ENCODE measurements around the gene EDN2.
A peak's percentile ranks its signal among the peaks of the same experiment; 100 is the strongest.

EDN2 gene

DNA sequence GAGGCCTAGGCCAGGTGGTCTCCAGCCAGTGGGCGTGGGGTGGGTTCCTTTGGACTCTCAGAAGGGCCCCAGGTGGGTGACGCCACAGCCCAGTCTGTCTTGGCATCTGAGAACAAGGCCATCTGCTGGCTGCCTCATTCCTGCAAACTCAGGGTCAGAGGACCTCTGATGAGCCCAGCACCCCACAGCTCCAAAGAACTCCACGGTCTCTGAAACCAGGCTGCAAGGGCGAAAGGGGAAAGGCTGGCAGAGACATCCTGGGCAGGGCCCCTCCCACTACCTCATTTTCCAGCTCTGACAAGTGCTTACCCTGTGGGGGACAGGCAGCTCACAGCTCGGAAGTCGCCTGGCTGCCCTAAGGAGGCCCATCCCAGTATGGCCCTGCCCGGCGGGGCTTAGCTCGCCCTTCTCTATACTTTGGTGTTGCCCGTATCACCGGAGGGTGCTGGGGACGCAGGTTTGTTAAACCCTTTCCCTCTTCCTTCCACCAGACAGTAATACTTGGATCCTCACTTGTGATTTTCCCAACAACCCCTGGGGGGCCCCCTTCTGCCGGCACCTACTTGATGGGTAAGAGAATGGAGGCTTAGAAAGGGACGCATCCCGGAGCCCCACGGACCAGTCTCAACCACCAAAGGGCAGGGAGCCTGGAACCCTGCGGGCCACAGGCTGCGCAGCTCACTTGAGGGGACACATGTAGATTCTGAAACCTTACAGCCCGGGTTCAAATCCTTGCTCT is 10.9 kb upstream of the EDN2 start:
- ATAC-seq, result no peak

DNA sequence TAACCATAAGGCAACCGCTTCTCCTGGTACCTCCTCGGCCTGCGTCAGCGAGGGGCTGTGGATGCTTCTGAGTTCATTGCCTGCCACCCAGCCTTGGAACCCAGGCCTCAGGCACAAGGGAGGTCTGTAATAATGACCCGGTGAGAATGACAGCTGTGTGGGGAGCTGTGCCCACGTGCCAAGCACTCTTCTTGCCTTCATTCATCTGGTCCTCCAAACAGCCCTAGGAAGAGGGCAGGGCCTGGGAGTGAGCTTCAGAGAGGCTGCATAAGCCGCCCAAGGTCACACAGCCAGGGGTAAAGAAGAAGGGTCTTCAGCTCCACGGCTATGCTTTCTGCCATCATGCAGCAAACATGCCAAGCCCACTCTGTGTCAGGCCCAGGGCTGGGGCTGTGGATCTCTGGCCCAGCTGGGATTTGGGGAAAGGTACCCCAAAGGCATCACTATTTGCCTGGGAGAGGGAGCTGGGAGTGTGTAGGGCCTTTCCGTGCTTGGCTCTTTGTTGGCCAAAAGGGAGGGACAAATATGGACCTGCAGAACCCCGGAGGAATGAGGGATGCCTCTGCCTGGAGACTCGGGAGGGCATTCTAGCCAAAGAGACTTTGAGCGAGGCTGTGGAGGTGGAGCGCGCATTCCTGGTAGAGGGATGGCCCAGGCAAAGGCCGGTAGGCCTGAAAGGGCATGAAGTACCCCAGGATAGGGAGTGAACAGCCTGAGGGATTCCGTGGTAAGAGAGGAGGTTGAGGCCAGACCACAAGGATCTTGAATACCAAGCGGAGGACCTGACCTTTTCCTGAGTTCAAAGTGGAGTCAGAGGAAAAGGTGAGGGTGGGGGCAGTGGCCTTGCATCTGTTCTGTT is 10.1 kb upstream of the EDN2 start:
- no peak for TF ChIP-seq BACH2 (CRISPR knock-in tag; IDR thresholded peaks at IDR 0.05; ENCODE audit: borderline replicate concordance)
- TF ChIP-seq ZFP3 (CRISPR knock-in tag; IDR thresholded peaks at IDR 0.05), result no peak
- TF ChIP-seq, protein P1, sequence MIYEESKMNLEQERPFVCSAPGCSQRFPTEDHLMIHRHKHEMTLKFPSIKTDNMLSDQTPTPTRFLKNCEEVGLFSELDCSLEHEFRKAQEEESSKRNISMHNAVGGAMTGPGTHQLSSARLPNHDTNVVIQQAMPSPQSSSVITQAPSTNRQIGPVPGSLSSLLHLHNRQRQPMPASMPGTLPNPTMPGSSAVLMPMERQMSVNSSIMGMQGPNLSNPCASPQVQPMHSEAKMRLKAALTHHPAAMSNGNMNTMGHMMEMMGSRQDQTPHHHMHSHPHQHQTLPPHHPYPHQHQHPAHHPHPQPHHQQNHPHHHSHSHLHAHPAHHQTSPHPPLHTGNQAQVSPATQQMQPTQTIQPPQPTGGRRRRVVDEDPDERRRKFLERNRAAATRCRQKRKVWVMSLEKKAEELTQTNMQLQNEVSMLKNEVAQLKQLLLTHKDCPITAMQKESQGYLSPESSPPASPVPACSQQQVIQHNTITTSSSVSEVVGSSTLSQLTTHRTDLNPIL (CRISPR knock-in tag; IDR thresholded peaks at IDR 0.05; ENCODE audit: low read depth), result no peak
- TF ChIP-seq ZFP30 (CRISPR knock-in tag; IDR thresholded peaks at IDR 0.05), result no peak
- TF ChIP-seq, protein P2, sequence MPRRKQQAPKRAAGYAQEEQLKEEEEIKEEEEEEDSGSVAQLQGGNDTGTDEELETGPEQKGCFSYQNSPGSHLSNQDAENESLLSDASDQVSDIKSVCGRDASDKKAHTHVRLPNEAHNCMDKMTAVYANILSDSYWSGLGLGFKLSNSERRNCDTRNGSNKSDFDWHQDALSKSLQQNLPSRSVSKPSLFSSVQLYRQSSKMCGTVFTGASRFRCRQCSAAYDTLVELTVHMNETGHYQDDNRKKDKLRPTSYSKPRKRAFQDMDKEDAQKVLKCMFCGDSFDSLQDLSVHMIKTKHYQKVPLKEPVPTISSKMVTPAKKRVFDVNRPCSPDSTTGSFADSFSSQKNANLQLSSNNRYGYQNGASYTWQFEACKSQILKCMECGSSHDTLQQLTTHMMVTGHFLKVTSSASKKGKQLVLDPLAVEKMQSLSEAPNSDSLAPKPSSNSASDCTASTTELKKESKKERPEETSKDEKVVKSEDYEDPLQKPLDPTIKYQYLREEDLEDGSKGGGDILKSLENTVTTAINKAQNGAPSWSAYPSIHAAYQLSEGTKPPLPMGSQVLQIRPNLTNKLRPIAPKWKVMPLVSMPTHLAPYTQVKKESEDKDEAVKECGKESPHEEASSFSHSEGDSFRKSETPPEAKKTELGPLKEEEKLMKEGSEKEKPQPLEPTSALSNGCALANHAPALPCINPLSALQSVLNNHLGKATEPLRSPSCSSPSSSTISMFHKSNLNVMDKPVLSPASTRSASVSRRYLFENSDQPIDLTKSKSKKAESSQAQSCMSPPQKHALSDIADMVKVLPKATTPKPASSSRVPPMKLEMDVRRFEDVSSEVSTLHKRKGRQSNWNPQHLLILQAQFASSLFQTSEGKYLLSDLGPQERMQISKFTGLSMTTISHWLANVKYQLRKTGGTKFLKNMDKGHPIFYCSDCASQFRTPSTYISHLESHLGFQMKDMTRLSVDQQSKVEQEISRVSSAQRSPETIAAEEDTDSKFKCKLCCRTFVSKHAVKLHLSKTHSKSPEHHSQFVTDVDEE (CRISPR knock-in tag; IDR thresholded peaks at IDR 0.05), result no peak
- no peak for TF ChIP-seq SNAI2 (CRISPR knock-in tag; IDR thresholded peaks at IDR 0.05)
- TF ChIP-seq ISL1 (CRISPR knock-in tag; IDR thresholded peaks at IDR 0.05), result no peak
- TF ChIP-seq GLIS3 (CRISPR knock-in tag; IDR thresholded peaks at IDR 0.05), result no peak

More for the DNA sequence above, 10.9 kb upstream of the EDN2 start:
- TF ChIP-seq ZC3H10 (CRISPR knock-in tag; IDR thresholded peaks at IDR 0.05), result no peak
- TF ChIP-seq, protein P1 (CRISPR knock-in tag; IDR thresholded peaks at IDR 0.05; ENCODE audit: low read depth), result no peak
- TF ChIP-seq ZNF565 (CRISPR knock-in tag; conservative IDR thresholded peaks at IDR 0.05; ENCODE audit: low read depth), result no peak
- TF ChIP-seq OSR1 (CRISPR knock-in tag; IDR thresholded peaks at IDR 0.05), result no peak

DNA sequence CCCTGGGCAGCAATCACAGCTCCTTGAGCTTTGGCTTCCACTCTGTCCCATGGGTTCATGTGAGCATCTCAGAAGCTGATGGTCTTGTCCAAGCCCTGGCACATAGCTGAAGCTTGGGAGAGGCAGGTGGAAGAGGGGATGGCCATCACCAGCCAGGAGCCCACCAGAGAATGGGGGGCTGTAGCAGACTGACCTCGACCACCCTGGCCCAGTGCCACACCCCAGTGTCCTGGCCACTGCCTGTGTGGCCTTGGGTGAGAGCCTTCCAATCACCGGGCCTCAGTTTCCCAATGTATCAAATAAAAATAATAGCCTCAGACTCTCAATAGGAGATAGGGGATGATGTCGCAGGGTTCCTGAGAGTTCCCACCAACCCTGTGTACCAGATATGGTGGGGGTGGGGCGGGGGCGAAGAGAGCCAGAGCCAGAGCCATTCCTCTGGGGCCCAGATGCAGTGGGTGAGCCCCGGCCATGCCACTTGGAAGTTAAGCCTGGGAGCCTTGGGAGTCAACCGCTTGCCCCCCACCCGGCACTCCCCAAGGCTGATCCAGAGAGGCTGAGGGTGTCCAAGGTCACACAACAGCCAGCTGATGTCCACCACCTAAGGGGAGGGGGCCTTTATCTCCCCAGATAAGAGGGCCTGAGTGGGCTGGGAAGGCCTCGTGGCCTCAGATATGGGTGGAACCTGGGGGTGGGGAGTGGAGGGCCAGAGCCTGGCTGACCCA is 9.3 kb upstream of the EDN2 start:
- ATAC-seq, result no peak
- TF ChIP-seq, protein P3, sequence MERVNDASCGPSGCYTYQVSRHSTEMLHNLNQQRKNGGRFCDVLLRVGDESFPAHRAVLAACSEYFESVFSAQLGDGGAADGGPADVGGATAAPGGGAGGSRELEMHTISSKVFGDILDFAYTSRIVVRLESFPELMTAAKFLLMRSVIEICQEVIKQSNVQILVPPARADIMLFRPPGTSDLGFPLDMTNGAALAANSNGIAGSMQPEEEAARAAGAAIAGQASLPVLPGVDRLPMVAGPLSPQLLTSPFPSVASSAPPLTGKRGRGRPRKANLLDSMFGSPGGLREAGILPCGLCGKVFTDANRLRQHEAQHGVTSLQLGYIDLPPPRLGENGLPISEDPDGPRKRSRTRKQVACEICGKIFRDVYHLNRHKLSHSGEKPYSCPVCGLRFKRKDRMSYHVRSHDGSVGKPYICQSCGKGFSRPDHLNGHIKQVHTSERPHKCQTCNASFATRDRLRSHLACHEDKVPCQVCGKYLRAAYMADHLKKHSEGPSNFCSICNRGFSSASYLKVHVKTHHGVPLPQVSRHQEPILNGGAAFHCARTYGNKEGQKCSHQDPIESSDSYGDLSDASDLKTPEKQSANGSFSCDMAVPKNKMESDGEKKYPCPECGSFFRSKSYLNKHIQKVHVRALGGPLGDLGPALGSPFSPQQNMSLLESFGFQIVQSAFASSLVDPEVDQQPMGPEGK (CRISPR knock-in tag; IDR thresholded peaks at IDR 0.05; ENCODE audit: borderline replicate concordance), result no peak
- TF ChIP-seq, protein P1 (CRISPR knock-in tag; IDR thresholded peaks at IDR 0.05; ENCODE audit: low read depth), result no peak
- TF ChIP-seq ZNF70 (CRISPR knock-in tag; IDR thresholded peaks at IDR 0.05), result no peak
- no peak for TF ChIP-seq ESRRG (CRISPR knock-in tag; IDR thresholded peaks at IDR 0.05)
- TF ChIP-seq ZFP3 (CRISPR knock-in tag; IDR thresholded peaks at IDR 0.05), result no peak

More for the DNA sequence above, 10.1 kb upstream of the EDN2 start:
- no peak for ATAC-seq

DNA sequence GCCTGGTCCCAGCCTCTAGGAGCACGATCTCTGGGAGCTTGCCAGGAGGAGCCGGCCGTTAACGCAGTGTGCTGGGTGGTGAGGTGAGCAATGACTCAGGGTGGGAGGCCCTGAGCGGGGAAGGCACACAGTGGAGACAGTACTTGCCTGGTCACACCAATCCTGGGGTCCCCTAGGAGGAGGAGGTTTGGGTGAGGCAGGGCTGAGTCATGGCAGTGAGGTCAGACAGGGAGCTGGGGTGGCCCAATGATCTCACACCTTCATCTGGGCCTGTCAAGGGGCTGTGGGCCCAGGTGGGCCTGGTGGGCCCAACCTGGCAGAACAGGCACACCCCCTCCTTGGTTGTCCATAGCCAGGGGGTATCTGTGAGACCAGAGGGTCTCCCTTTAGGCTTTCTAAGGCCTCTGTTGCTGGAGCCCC is 8.6 kb upstream of the EDN2 start:
- TF ChIP-seq ESRRG (CRISPR knock-in tag; IDR thresholded peaks at IDR 0.05) (no peak), BACH2 (CRISPR knock-in tag; IDR thresholded peaks at IDR 0.05; ENCODE audit: borderline replicate concordance) (no peak), TCF4 (CRISPR knock-in tag; IDR thresholded peaks at IDR 0.05; ENCODE audit: borderline replicate concordance) (no peak), GLIS3 (CRISPR knock-in tag; IDR thresholded peaks at IDR 0.05) (no peak)
- TF ChIP-seq, protein P4, sequence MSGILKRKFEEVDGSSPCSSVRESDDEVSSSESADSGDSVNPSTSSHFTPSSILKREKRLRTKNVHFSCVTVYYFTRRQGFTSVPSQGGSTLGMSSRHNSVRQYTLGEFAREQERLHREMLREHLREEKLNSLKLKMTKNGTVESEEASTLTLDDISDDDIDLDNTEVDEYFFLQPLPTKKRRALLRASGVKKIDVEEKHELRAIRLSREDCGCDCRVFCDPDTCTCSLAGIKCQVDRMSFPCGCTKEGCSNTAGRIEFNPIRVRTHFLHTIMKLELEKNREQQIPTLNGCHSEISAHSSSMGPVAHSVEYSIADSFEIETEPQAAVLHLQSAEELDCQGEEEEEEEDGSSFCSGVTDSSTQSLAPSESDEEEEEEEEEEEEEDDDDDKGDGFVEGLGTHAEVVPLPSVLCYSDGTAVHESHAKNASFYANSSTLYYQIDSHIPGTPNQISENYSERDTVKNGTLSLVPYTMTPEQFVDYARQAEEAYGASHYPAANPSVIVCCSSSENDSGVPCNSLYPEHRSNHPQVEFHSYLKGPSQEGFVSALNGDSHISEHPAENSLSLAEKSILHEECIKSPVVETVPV (CRISPR knock-in tag; IDR thresholded peaks at IDR 0.05), result no peak
- TF ChIP-seq, protein P5, sequence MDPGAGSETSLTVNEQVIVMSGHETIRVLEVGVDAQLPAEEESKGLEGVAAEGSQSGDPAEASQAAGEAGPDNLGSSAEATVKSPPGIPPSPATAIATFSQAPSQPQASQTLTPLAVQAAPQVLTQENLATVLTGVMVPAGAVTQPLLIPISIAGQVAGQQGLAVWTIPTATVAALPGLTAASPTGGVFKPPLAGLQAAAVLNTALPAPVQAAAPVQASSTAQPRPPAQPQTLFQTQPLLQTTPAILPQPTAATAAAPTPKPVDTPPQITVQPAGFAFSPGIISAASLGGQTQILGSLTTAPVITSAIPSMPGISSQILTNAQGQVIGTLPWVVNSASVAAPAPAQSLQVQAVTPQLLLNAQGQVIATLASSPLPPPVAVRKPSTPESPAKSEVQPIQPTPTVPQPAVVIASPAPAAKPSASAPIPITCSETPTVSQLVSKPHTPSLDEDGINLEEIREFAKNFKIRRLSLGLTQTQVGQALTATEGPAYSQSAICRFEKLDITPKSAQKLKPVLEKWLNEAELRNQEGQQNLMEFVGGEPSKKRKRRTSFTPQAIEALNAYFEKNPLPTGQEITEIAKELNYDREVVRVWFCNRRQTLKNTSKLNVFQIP (CRISPR knock-in tag; IDR thresholded peaks at IDR 0.05; ENCODE audit: borderline replicate concordance, low read depth), result no peak
- peak; percentile 74 for ATAC-seq

Data from SK-N-SH treated with all-trans-retinoic acid at 6 μM for 48 hours (cell line).